MCF 10A (cell line): ENCODE results near the gene PLSCR2. TPM values are rescaled to one million over a fixed set of nuclear protein-coding genes. Genes with fewer than 3 reads are reported as not detected.
A peak's percentile ranks its signal among the peaks of the same experiment; 100 is the strongest.

Experiments
- BruUV-seq: library from RNA; stranded (reverse); fragments of 400-500 nt; replicated peaks from 2 replicates; lab custom pipeline; 2021; lab: Mats Ljungman, UMichigan
- CTCF ChIA-PET: fragments of 300-600 bp; sonication (Branson Sonifier 250); formaldehyde crosslinking; extraction: SDS; loops from one replicate; lab custom pipeline; 2021; ENCODE audit warnings: antibody characterized with exemption, inconsistent platforms; lab: Yijun Ruan, JAX
- POLR2A ChIA-PET: fragments of 300-600, 350-650 bp; sonication (Branson Sonifier 250); formaldehyde crosslinking; extraction: SDS; loops from one replicate; lab custom pipeline; 2020; ENCODE audit warnings: antibody characterized with exemption, inconsistent platforms; lab: Yijun Ruan, JAX
- DNase-seq: peaks from one replicate; pipeline ENCODE4 v3.0.0-alpha.2; 2018; ENCODE audit not compliant: unreplicated experiment
- H3K27ac Mint-ChIP-seq: one replicate; pipeline ENCODE4 v1.8.0; 2022; ENCODE audit warnings: mild to moderate bottlenecking, low read depth, mixed read lengths; ENCODE audit not compliant: unreplicated experiment
- H3K27me3 Mint-ChIP-seq: one replicate; pipeline ENCODE4 v1.8.0; 2022; ENCODE audit warnings: mixed read lengths; ENCODE audit not compliant: insufficient read depth, unreplicated experiment
- H3K36me3 Mint-ChIP-seq: one replicate; pipeline ENCODE4 v1.8.0; 2022; ENCODE audit warnings: mild to moderate bottlenecking, moderate library complexity, mixed read lengths; ENCODE audit not compliant: insufficient read depth, unreplicated experiment
- H3K4me1 Mint-ChIP-seq: one replicate; pipeline ENCODE4 v1.8.0; 2022; ENCODE audit warnings: mixed read lengths; ENCODE audit not compliant: insufficient read depth, unreplicated experiment
- H3K4me3 Mint-ChIP-seq: one replicate; pipeline ENCODE4 v1.8.0; 2022; ENCODE audit warnings: mild to moderate bottlenecking, moderate library complexity, mixed read lengths; ENCODE audit not compliant: unreplicated experiment
- H3K9me3 Mint-ChIP-seq: one replicate; pipeline ENCODE4 v1.8.0; 2022; ENCODE audit warnings: mixed read lengths; ENCODE audit not compliant: unreplicated experiment
- CTCF ChIP-seq: fragments of 200-600 bp; IDR thresholded peaks from one replicate; pipeline ENCODE4 v1.8.0; 2022; ENCODE audit warnings: antibody characterized with exemption, mild to moderate bottlenecking; ENCODE audit not compliant: unreplicated experiment
- intact Hi-C: fragments of 100-400 bp; cut with micrococcal nuclease; formaldehyde crosslinking; loops from 2 replicates; pipeline ENCODE4 v1.14.1; 2022
- total RNA-seq: library from RNA; stranded (reverse); gene quantifications from 2 replicates; pipeline ENCODE4 v1.2.3, GENCODE V29; 2022

The PLSCR2 gene
- total RNA-seq, 1 experiment from 2014 or later, result not detected

- Mint-ChIP-seq H3K27ac (peak overlapping the region; percentile 85), H3K36me3 (no peaks in the 10 kb centered on the region), H3K27me3 (no peaks in the 10 kb centered on the region), H3K4me3 (no peak overlapping the region), H3K9me3 (no peaks in the 10 kb centered on the region), H3K4me1 (peaks cover 20% of the 10 kb centered on the region)
- DNase-seq, result no peak
- ChIA-PET POLR2A (interaction anchor here (1.5 kb wide), 1 partner anchor 80 kb away, joined by 4 read pairs; the partner anchor contains the start of gene PLSCR1), CTCF (no interaction called here)
- TF ChIP-seq CTCF, result no peak
- no TSS peak for BruUV-seq
- intact Hi-C loops, result no loop called here
Observed at GRCh38 chr3:146464783-146465182, 4.6 kb downstream of the PLSCR2 start.

- no peaks in the 10 kb centered on the region for H3K9me3 Mint-ChIP-seq
- intact Hi-C loops, result no loop called here
- peaks cover 20% of the 10 kb centered on the region for H3K4me1 Mint-ChIP-seq
- H3K27me3 Mint-ChIP-seq, result no peaks in the 10 kb centered on the region
- H3K27ac Mint-ChIP-seq, result peak overlapping the region; percentile 19
- no TSS peak for BruUV-seq
- H3K36me3 Mint-ChIP-seq, result no peaks in the 10 kb centered on the region
- no peak for TF ChIP-seq CTCF
- DNase-seq, result peak; percentile 47
- ChIA-PET POLR2A (no interaction called here), CTCF (no interaction called here)
- no peak overlapping the region for H3K4me3 Mint-ChIP-seq
Observed at GRCh38 chr3:146464005-146464595, 5.3 kb downstream of the PLSCR2 start.

- Mint-ChIP-seq H3K27me3 (no peaks in the 10 kb centered on the region), H3K4me3 (no peak overlapping the region), H3K9me3 (no peaks in the 10 kb centered on the region), H3K36me3 (no peaks in the 10 kb centered on the region), H3K4me1 (peaks cover 6% of the 10 kb centered on the region), H3K27ac (no peak overlapping the region)
- intact Hi-C loops, result no loop called here
- ChIA-PET POLR2A (interaction anchor here (0.6 kb wide), 1 partner anchor 30 kb away, joined by 3 read pairs; no protein-coding TSS in a partner anchor), CTCF (no interaction called here)
- no peak for TF ChIP-seq CTCF
- BruUV-seq, result no TSS peak
- no peak for DNase-seq
Observed at GRCh38 chr3:146454796-146455195, 14.6 kb downstream of the PLSCR2 start.

- H3K27ac Mint-ChIP-seq, result no peak overlapping the region
- intact Hi-C loops, result no loop called here
- BruUV-seq, result no TSS peak
- H3K9me3 Mint-ChIP-seq, result peaks cover 9% of the 10 kb centered on the region
- TF ChIP-seq CTCF, result no peak
- ChIA-PET POLR2A (no interaction called here), CTCF (no interaction called here)
- H3K27me3 Mint-ChIP-seq, result no peaks in the 10 kb centered on the region
- no peaks in the 10 kb centered on the region for H3K4me1 Mint-ChIP-seq
- no peaks in the 10 kb centered on the region for H3K36me3 Mint-ChIP-seq
- DNase-seq, result no peak
- H3K4me3 Mint-ChIP-seq, result no peak overlapping the region
Observed at GRCh38 chr3:146449613-146450012, 19.7 kb downstream of the PLSCR2 start.
